HG03521 (cell line): ENCODE results near the gene HJURP.

Experiments used
- ATAC-seq: cut with Tn5 transposase; IDR thresholded peaks from one replicate; pipeline ENCODE4 v1.9.1; 2021; ENCODE audit warnings: mild to moderate bottlenecking, moderate library complexity; ENCODE audit not compliant: unreplicated experiment

HJURP gene

DNA sequence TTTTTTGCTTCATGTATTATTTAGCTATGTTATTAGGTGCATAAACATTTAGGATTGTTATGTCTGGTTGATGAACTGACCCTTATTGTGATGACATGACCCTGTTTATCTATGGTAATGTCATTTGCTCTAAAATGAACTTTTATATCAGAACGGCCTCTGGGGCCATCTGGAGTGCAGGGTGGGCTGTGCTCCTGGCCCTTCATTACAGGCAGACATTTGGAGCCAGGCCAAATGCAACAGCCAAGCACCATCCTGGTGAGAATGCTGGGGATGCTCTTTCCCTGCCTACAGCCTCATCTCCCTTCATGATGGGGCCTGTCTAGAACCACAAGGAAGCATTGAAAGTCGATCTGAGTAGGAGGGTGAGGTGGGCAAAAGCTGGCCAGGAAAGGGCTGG is 38.0 kb downstream of the HJURP start:
- ATAC-seq: no peak

DNA sequence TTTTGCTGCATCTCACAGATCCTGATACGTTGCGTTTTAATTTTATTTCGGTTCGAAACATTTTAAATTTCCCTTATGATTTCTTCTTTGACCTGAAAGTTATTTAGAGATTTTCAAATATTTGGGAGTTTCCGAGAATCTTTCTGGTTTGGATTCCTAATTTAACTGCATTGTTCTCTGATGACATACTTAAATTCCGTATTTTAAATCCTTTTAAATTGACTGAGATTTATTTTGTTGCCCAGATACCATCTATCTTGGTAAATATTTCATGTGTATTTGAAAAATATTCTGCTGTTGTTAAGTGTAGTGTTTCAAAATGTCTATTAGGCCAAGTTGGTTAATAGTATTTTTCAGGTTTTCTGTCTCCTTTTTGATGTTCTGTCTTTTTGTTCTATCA is 38.5 kb downstream of the HJURP start:
- no peak for ATAC-seq

DNA sequence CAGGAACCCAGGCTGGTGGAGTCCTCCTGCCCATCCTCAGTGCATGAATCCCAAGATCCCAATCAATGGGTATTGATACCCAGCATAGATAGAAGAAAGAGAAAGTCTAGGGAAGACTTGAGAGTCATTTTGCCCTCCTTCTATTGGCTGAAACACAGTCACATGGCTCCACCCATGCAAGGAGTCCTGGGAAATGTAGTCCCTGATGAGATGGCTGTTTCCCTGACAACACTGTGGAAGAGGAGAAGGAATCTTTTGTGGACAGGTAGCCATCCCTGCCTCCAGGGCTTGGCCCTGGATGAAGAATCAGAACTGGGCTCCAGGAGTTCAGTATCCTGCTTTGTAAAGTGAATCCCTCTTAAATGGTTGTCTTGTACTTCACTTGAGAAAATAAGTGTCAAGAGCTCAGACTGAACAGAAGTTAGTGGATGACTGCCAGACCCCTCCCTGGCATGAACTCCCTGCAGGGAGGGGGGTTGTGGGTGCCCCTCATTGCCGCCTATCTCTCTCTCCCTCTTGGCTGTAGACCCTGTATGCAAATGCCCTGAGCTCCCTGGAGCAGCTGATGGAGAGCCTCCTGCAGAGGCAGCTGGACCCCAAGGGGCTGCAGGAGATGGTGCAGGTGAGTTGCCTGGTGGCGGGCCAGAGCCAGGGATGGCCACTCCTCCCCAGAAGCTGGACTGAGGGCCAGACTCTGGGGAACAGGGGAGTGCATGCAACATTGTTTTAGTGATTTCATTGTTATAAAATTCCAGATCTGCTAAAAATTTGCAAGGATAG is 40.1 kb downstream of the HJURP start:
- no peak for ATAC-seq

DNA sequence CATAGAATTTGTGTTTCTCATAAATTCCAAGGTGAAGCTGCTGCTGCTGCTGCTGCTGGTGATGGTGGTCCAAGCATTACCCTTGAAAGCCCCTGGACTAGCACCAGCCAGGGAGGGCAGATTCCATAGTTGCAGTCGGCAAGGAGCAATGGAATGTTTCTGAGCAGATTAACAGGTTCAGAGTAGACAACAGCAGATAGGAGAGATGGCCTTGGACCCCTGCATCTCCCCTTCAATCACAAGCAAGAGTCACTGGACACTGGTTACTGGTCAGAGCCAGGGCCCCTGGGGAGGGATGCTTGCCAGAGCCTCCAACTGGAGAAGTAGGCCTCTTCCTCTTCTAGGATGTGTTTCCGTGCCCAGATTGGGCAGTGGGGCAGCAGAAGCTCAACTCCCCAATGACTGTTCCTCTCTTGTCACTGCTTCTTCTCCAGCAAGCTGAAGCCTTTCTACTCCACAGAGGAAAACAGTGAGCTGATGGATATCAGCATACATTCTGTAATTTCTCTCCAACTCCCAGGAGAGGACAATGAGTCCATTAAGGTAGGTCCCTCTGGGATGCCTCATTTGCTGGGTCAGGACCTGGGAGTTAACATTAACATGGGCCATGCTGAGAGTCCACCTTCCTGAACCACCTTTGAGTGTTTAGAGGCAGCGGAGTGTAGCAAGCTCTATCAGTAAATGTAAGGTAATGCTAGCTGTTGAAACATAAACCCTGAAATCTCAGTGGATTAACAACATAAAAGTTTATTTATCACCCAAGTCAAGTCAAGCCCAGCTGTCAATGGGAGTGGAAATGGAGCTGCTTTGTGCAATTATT is 40.9 kb downstream of the HJURP start:
- no peak for ATAC-seq

DNA sequence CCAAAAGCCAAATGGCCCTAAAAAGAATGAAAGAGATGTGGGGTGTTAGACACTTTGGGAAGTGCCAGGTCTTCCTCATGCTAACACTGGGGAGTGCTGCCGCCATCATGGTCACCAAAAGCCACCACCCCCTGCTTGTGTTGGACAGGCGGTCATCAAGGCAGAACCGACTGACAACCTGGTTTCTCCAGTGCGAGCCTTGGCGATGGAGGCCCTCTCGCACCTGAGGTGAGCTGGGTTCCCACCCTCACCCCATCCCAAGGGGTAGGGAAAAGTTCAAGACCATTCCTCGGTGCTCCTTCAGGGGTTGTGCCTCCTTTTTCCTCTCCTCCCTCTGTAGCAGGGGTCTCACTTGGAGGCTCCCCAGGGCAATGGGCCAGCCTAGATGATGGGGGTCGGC is 42.6 kb downstream of the HJURP start:
- no peak for ATAC-seq

DNA sequence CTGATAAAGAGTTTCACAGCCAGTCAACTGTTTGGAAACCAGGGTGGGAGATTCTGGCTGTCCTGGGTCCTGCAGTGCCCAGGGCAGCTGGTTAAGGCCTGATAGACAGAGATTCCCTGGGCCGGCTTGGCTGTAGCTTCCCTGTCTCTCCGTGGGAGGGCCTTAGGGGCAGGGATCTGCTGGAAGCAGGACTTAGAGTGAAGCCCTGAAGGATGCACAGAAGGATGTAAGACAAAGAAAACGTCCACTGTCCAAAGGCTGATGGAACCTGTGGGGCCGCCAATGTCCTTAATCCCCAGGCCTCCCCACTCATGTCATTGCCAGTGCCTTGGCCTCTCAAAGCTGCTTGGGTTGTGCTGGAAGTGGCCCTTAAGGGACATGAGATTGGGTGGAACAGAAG is 43.2 kb downstream of the HJURP start:
- ATAC-seq: no peak

DNA sequence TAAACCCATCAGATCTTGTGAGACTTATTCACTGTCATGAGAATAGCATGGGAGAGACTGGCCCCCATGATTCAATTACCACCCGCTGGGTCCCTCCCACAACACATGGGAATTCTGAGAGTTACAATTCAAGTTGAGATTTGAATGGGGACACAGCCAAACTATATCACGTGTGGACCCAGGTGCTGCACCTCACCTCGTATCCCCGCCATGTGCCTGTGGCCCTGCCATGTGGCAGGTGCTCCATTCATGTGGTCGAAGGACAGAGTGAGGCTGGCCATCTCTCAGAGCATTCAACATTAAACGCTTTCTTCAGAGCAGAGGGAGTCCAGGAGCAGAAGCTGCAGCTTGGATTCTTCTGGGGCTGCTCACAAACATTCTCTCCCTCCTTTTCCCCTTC is 44.0 kb downstream of the HJURP start:
- no peak for ATAC-seq

DNA sequence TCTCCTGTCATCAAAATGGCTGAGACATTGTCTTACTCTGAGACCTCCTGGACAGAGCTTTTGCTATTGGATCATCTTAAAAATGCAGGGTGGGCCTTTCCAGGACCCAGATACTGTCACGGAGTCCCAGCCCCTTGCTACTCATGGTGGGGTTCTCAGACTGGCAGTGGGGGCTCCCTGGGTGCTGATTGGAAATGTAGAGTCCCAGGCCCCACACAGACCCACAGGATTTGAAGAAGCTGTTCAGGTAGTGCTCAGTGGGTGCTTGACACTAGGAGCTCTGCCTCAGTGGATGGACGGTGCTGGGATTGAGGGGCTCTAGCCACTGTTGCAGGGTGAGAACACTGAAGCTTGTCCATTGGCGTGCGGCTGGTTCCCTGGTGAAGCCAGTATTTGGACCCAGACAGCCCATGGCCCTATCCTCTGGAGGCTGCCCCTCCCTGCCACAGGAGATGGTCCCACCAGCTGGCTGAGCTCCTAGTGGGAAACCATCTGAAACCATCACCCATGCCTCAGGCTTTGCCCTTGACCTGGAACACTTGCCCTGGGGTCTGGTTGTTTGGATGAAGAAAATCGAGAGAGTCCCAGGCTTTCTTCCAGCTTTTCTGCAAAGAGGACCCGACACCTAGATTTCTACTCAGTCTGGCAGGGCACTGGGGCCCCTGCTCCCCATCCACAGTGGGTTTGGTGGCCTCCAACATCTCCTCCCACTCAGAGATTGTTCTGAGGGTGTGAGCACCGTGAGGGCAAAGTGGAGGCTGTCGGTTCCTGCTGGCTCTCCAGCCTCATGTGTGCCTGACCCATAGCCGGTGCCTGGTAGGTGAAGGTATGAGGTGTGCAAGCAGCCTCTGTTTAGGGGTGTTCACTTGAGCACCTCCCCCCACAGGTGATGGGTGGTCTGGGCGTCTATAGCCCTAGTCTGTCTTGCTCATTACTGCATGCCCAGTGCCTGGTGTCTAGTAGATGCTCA is 46.1 kb downstream of the HJURP start:
- no peak for ATAC-seq

DNA sequence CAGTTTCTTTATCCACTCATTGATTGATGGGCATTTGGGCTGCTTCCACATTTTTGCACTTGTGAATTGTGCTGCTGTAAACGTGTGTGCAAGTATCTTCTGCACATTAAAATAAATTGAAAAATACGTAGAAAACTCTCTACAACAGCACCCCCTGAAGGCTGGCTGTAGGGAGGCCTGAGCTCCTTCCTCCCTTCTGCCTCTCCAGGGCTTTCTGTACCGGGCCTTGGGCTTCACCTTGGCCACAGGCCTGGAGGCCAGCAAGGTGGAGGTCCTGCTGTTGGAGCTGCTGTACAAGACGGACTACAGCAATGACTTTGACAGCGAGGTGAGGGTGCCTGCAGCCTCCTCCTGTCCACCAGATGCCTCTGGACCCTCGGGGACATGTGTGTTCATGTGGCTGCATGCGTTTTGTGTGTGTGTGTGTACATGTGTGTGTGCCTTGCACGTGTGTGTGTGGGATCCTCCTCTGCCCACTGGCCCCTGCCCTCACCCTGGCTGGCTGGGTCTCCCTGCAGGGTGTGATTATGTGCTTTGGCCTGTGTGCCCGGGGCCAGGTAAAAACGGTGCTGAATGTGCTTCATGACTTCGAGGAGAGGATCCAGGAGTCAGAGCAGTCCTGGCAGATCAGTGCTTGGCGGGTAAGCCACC is 47.0 kb downstream of the HJURP start:
- ATAC-seq: no peak

DNA sequence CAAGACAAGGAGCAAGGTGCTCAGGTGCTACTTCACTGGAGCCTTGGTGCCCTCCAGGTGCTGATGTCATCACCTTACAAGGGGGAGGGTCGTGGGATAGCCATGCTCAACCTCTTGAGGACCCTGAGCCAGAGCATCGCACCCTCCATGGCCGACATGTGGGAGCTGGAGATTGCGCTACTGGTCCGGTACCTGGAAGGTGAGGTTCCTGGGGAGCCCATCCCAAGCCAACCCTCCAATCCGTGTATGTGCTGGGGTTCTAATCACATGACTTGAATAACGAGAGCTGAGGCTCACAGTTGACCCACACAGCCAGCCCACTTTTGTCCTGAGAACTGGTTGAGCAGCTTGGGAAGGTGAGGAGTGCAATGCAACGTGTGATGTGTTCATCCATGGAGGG is 50.3 kb downstream of the HJURP start:
- no peak for ATAC-seq

DNA sequence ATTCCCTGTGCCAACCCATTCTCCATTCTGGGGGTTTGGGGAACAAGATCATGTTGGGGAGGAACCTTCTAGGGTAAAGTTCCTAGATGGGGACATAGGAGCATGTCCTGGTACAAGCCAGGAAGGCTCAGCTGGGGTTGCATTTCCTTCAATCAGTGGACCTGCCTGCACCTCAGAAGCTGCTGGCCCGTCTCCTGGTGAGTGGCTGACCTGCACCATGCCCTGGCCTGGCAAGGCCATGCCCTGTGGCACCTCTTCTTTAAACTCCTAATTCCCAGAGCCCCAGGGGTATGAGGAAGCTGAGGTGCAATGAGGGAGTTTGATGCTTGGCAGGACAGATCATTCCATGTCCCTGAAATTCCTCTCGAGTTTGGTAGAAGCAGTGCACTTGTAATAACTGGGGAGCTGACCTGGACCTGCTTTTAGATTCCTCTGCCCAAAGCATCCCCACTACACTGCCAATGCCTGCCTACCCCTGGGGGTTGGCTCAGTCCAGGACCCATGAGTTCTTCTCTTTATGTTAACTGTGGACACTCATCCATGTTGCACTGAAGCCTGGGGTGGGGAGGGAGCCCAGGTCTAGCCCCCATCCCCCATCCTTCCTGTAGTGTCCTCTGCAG is 50.9 kb downstream of the HJURP start:
- no peak for ATAC-seq

DNA sequence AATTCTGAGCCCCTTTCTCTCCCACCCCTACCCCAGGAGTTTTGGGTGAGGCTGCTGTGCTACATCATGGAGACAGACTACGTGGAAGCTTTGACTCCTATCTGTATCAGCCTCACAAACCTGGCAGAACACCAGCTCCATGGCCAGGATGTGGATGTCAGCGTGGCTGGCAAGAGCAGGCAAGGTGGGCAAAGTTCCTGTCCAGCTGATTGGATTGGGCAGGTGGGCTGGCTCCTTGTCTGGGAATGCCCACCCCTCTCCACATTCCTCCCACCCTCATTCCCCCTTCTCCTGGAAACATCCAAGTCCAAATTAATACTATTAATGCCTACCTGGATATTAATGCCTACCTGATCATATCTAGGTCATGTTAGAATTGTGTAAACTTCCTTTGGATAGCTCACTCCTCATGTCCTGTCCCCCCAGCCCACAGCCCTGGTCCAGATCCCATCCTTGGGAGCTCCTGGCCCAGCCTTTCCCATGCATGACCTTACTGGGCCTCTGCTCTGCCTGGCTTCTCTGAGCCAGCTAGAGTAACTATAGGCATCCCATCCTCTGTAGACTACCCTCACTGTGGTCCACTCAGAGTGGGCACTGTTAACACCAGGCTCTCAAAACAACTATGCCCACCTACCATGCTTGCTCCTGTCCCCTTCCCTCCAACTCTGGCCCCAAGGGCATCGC is 52.1 kb downstream of the HJURP start:
- no peak for ATAC-seq

DNA sequence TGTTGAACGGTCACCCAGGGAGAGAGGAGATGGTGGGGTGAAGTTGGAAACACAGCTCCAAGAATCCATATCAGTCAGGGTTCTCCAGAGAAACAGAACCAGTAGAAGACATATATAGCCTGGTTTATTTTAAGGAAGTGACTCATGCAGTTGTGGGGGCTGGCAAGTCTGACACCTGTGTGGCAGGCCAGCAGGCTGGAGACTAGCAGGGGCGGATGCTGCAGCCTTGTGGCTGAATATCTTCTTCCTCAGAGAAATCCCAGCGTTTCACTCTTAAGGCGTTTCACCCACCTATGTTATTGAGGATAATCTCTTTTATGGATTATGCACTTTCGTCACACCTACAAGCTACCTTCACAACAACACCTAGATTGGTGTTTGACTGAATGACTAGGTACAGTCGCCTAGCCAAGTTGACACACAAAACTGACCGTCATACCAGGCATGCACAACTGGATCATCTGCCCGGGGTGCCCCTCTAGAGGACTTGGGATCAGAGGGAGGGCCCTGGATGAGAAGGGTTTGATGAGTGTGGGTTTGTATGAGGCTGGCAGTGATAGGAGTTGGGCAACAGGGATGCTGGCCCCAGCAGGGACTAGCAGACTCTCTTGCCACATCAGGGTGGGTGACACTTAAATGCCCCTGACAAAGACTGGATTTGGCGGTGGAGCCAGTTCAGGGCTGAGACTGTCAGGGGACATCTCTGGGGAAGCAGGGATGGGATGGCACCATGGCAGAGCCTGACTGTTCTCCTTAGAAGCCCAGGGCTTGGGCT is 52.8 kb downstream of the HJURP start:
- ATAC-seq: no peak

DNA sequence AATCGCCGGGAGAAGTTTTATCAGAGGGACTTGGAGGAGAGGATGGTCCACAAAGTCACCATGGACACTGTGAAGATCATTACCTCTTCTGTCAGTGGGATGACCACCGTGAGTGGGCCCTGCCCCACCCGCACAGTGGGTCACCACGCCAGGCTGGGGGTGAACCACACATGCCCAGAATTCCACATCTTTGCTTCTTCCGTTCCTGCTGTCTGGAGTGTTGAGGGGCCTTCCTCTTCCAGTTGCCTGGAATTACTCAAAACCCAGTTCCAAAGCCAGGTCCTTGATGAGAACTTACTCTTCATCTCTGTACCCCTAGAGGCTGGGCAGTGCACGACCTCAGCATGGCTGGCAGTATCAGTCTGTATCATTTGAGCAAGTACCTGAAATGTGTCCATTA is 54.1 kb downstream of the HJURP start:
- no peak for ATAC-seq

DNA sequence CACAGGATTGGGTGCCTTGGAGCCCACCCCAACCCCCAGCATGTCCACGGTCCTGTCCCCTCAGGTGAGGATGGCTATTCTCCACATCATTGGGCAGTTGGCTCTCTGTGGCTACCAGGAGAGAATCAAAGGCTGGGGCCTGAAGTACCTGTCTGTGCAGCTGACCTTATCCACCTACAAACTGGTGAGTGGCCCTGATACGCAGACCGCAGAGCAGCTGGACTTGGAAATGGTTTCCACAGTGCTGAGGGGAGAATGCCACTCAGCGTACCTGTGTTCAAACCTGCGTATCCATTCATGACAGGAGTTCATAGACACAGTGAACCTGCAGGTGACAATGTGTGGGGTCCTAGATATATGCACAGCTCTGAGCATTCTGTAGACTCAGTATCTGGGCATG is 54.6 kb downstream of the HJURP start:
- ATAC-seq: no peak

DNA sequence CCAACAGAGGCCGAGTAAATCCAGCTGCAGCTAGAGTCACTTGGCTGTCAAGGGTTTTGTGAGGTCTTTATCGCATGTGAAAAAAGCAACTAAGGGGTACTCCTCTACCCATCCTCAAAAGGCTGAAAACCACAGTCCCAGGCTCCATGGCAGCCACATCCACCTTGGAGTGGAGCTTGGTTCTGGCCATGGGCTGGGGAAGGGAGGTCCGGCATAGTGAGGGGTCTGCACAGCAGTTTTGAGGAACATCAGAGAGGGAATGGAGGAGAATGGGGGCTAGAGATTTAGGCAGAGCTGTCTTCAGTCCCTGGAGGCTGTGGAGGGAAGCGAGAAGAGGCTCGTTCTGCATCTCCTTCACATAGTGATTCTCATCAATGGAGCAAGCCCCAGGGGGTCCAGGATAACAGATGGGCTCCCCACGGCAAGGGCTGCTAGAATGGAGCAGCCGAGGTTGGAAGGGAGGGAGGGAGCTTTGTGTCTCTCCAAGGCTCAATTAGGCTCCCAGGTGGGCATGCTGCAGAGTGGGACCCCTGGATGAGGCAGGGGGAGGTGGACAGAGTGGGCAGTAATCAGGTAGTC is 55.2 kb downstream of the HJURP start:
- no peak for ATAC-seq

DNA sequence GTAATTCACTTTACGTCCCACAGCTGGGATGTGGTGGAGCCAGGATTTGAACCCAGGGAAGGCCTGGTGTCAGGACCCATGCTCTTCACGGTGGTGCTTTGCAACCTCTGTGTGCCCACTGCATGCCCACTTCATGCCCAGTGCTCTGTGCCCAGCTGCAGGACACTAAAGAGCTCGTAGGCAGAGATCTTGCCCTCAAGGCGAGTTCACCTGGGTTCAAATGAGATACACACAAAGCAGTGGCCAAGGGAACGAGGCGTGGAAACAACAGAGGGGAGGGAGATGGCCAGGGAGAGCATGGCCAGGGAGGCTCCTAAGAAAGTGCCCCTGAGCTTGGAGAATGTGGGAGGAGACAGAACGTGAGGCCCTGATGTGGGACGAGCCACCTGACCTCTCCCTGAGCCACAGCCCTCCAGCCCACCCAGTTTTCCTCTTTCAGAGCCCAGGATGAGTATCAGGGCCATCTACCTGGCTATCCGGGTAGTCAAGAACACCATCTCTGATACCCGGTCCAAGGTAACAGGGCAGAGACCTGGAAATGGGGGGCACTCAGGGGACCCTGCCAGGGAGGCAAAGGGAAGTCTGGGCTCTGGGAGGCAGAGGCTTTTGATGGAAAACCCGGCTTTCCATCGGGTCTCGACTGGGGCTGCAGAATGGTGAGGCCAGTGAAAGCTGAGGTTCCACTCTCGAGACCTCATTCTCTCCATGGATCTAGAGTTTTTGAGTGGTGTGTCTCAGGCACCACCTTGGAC is 55.8 kb downstream of the HJURP start:
- ATAC-seq: no peak

DNA sequence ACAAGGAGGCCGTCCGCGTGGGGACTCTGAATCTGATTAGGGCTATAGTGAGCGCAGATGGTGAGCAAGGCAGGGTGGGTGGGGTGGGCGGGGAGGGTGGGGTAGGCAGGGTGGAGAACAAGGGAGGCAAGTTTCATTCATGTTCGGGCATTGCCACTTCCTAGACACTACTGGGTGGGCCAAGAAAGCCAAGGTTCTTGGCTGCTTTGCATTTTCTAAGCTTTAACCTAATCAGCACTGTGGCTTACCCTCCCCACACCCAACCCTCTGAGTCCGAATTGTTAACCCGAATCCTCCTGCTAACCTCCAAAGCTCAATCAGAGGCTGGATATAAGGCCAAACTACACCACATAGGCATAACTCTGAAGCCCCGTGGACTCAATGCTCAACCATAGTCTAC is 58.1 kb downstream of the HJURP start:
- no peak for ATAC-seq
